HCT116 (cell line): ENCODE data around the gene C2orf76. TPM values are rescaled to one million over a fixed set of nuclear protein-coding genes. Genes with fewer than 3 reads are reported as not detected.

Experiments
- ATAC-seq: fragments of 200-7000 bp; cut with Tn5 transposase; 2 replicates; pipeline ENCODE4 v1.9.1; 2020; ENCODE audit warnings: mild to moderate bottlenecking, moderate library complexity
- BruUV-seq: library from RNA; stranded (reverse); fragments of 400-500 nt; replicated peaks from 2 replicates; lab custom pipeline; 2021; lab: Mats Ljungman, UMichigan
- CTCF ChIA-PET: fragments of 300-600 bp; sonication (Branson Sonifier 250); formaldehyde crosslinking; loops from one replicate; lab custom pipeline; 2021; ENCODE audit warnings: antibody characterized with exemption; lab: Charles Lee
- POLR2A ChIA-PET: fragments of 300-600, 350-600 bp; sonication (Branson Sonifier 250); formaldehyde crosslinking; loops from one replicate; lab custom pipeline; 2021; ENCODE audit warnings: antibody characterized with exemption; lab: Charles Lee
- RAD21 ChIA-PET, 2 experiments: fragments of 300-600 bp; sonication (Branson Sonifier 250); formaldehyde crosslinking; loops; one replicate each; lab custom pipeline; 2023; ENCODE audit warnings: low total read pairs in 2 of 2; ENCODE audit not compliant: uncharacterized antibody in 2 of 2, unreplicated experiment in 2 of 2, low non-redundant PET in 1 of 2; lab: Charles Lee
- DNase-seq: peaks from one replicate; pipeline ENCODE4 v3.0.0-alpha.2; 2010; ENCODE audit warnings: low read depth, low spot score
- H2AFZ ChIP-seq: fragments of 200-600 bp; shearing (Covaris generic), sonication (generic); 2 replicates; pipeline ENCODE4 v1.6.1; 2017; ENCODE audit warnings: low read depth, mixed run types, mixed read lengths, antibody characterized with exemption, low read length; ENCODE audit not compliant: poor library complexity, severe bottlenecking
- H3K27ac ChIP-seq: 2 replicates; pipeline ENCODE4 v1.5.1; 2012; ENCODE audit warnings: low read depth, low read length
- H3K27me3 ChIP-seq: fragments of 200-600 bp; sonication (generic); 2 replicates; pipeline ENCODE4 v1.6.1; 2016; ENCODE audit warnings: mixed run types, low read length, mixed read lengths; ENCODE audit not compliant: insufficient read depth
- H3K36me3 ChIP-seq, 2 experiments: fragments of 200-500 bp in 1 of 2; fragments of 200-600 bp in 1 of 2; sonication (Bioruptor generic) in 1 of 2; sonication (generic) in 1 of 2; 2 replicates each; pipeline versions ENCODE4 v1.5.1 to v1.6.1; 2014 to 2016; ENCODE audit warnings: low read length in 2 of 2, inconsistent platforms in 1 of 2, mixed read lengths in 1 of 2, mixed run types in 1 of 2; ENCODE audit not compliant: insufficient read depth in 2 of 2, control insufficient read depth in 1 of 2
- H3K4me1 ChIP-seq, 2 experiments: fragments of 200-600 bp in 1 of 2; sonication (generic) in 1 of 2; 2 replicates each; pipeline versions ENCODE4 v1.5.1 to v1.6.1; 2012 to 2017; ENCODE audit warnings: low read length in 2 of 2, inconsistent platforms in 1 of 2, mild to moderate bottlenecking in 1 of 2, mixed read lengths in 1 of 2, mixed run types in 1 of 2, moderate library complexity in 1 of 2; ENCODE audit not compliant: insufficient read depth in 2 of 2, control insufficient read depth in 1 of 2
- H3K4me2 ChIP-seq: fragments of 200-600 bp; sonication (generic); 2 replicates; pipeline ENCODE4 v1.6.1; 2017; ENCODE audit warnings: mixed run types, low read length, mixed read lengths
- H3K4me3 ChIP-seq, 2 experiments: fragments of 200-600 bp in 1 of 2; sonication (generic) in 1 of 2; replicated peaks in 1 of 2; 2 replicates each; pipeline ENCODE4 v1.5.1; 2011 to 2016; ENCODE audit warnings: low read length in 2 of 2, control low read depth in 1 of 2, low read depth in 1 of 2, mild to moderate bottlenecking in 1 of 2, mixed read lengths in 1 of 2, mixed run types in 1 of 2
- H3K79me2 ChIP-seq: fragments of 200-600 bp; sonication (generic); 2 replicates; pipeline ENCODE4 v1.6.1; 2017; ENCODE audit warnings: mild to moderate bottlenecking, mixed run types, low read length, moderate library complexity, mixed read lengths; ENCODE audit not compliant: insufficient read depth
- H3K9ac ChIP-seq: fragments of 200-600 bp; sonication (generic); 2 replicates; pipeline ENCODE4 v1.6.1; 2016; ENCODE audit warnings: low read length, mixed read lengths
- H3K9me2 ChIP-seq: fragments of 200-600 bp; sonication (generic), shearing (Covaris generic); 2 replicates; pipeline ENCODE4 v1.6.1; 2017; ENCODE audit warnings: mixed run types, mild to moderate bottlenecking, moderate library complexity; ENCODE audit not compliant: insufficient read depth
- H3K9me3 ChIP-seq, 2 experiments: fragments of 200-500 bp in 1 of 2; fragments of 200-600 bp in 1 of 2; sonication (Bioruptor generic) in 1 of 2; sonication (generic) in 1 of 2; 2 replicates each; pipeline ENCODE4 v1.6.1; 2014 to 2017; ENCODE audit warnings: low read length in 2 of 2, mixed read lengths in 2 of 2, inconsistent platforms in 1 of 2, low read depth in 1 of 2, mild to moderate bottlenecking in 1 of 2, mixed run types in 1 of 2, moderate library complexity in 1 of 2; ENCODE audit not compliant: control insufficient read depth in 1 of 2, insufficient read depth in 1 of 2
- H4K20me1 ChIP-seq: fragments of 200-600 bp; sonication (generic), shearing (Covaris generic); 2 replicates; pipeline ENCODE4 v1.6.1; 2017; ENCODE audit warnings: mixed run types, mild to moderate bottlenecking, moderate library complexity; ENCODE audit not compliant: insufficient read depth
- ELF1 ChIP-seq: IDR thresholded peaks from 2 replicates; pipeline ENCODE4 v1.6.1; 2012; ENCODE audit warnings: low read depth, borderline replicate concordance
- EZH2 ChIP-seq: fragments of 200-600 bp; sonication (generic); IDR thresholded peaks from 2 replicates; pipeline ENCODE4 v1.6.1; 2017; ENCODE audit warnings: antibody characterized with exemption, mixed run types
- SP1 ChIP-seq: IDR thresholded peaks from 2 replicates; pipeline ENCODE4 v1.6.1; 2012; ENCODE audit warnings: low read depth
- ZFX ChIP-seq: fragments of 450-650 bp; IDR thresholded peaks from 2 replicates; pipeline ENCODE4 v1.6.1; 2017
- ZNF274 ChIP-seq: fragments of 200-500 bp; sonication (Bioruptor generic); IDR thresholded peaks from 2 replicates; pipeline ENCODE4 v1.6.1; 2014; ENCODE audit warnings: mild to moderate bottlenecking, low read depth, low read length, inconsistent platforms
- intact Hi-C: fragments of 100-400 bp; cut with micrococcal nuclease; formaldehyde crosslinking; loops from 2 replicates; pipeline ENCODE4 v1.10.0; 2022
- total RNA-seq: library from RNA; stranded (reverse); gene quantifications from one replicate; pipeline ENCODE4 v1.2.1, GENCODE V29; 2021; ENCODE audit not compliant: unreplicated experiment
- TF ChIP-seq, protein P1 (sequence below): IDR thresholded peaks from 2 replicates; pipeline ENCODE4 v1.6.1; 2012; ENCODE audit warnings: low read depth
- TF ChIP-seq, protein P2 (sequence below), 3 experiments: fragments of 200-600 bp in 1 of 3; sonication (generic) in 1 of 3; IDR thresholded peaks in 2 of 3; conservative IDR thresholded peaks in 1 of 3; 2 replicates each; pipeline ENCODE4 v1.5.1; 2012 to 2017; ENCODE audit warnings: low read depth in 2 of 3, low read length in 2 of 3, antibody characterized with exemption in 1 of 3, borderline replicate concordance in 1 of 3, control low read depth in 1 of 3, mild to moderate bottlenecking in 1 of 3, mixed read lengths in 1 of 3, mixed run types in 1 of 3, moderate library complexity in 1 of 3; ENCODE audit not compliant: insufficient read depth in 1 of 3
- TF ChIP-seq, protein P3 (sequence below): IDR thresholded peaks from 2 replicates; pipeline ENCODE4 v1.6.1; 2011; ENCODE audit warnings: mild to moderate bottlenecking, low read length, moderate library complexity; ENCODE audit not compliant: insufficient replicate concordance; ENCODE audit errors: extremely low read depth

Gene C2orf76
- total RNA-seq, 1 experiment from 2014 or later: 10.5 TPM

DNA sequence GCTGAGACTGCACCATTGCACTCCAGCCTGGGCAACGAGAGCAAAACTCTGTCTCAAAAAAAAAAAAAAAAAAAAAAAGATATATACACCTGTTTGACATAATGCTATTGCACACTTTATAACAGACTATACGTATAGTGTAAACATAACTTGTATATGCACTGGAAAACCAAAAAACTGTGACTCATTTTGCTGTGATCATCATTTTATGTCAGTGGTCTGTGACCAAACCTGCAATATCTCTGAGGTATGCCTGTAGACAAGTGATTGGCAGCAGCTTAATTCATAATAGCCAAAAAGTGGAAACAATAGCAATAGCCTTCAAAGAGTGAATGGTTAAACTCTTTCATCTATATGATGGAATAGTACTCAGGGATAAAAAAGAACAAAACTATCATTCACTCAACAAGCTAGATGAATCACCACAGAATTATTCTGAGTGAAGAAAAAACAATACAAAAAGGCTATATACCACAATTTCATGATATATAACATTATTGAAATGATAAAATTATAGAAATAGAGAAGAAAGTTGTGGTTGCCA lies 6.1 kb downstream of the C2orf76 start:
- TF ChIP-seq, protein P1, sequence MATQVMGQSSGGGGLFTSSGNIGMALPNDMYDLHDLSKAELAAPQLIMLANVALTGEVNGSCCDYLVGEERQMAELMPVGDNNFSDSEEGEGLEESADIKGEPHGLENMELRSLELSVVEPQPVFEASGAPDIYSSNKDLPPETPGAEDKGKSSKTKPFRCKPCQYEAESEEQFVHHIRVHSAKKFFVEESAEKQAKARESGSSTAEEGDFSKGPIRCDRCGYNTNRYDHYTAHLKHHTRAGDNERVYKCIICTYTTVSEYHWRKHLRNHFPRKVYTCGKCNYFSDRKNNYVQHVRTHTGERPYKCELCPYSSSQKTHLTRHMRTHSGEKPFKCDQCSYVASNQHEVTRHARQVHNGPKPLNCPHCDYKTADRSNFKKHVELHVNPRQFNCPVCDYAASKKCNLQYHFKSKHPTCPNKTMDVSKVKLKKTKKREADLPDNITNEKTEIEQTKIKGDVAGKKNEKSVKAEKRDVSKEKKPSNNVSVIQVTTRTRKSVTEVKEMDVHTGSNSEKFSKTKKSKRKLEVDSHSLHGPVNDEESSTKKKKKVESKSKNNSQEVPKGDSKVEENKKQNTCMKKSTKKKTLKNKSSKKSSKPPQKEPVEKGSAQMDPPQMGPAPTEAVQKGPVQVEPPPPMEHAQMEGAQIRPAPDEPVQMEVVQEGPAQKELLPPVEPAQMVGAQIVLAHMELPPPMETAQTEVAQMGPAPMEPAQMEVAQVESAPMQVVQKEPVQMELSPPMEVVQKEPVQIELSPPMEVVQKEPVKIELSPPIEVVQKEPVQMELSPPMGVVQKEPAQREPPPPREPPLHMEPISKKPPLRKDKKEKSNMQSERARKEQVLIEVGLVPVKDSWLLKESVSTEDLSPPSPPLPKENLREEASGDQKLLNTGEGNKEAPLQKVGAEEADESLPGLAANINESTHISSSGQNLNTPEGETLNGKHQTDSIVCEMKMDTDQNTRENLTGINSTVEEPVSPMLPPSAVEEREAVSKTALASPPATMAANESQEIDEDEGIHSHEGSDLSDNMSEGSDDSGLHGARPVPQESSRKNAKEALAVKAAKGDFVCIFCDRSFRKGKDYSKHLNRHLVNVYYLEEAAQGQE: no peak
- TF ChIP-seq, protein P2, sequence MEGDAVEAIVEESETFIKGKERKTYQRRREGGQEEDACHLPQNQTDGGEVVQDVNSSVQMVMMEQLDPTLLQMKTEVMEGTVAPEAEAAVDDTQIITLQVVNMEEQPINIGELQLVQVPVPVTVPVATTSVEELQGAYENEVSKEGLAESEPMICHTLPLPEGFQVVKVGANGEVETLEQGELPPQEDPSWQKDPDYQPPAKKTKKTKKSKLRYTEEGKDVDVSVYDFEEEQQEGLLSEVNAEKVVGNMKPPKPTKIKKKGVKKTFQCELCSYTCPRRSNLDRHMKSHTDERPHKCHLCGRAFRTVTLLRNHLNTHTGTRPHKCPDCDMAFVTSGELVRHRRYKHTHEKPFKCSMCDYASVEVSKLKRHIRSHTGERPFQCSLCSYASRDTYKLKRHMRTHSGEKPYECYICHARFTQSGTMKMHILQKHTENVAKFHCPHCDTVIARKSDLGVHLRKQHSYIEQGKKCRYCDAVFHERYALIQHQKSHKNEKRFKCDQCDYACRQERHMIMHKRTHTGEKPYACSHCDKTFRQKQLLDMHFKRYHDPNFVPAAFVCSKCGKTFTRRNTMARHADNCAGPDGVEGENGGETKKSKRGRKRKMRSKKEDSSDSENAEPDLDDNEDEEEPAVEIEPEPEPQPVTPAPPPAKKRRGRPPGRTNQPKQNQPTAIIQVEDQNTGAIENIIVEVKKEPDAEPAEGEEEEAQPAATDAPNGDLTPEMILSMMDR (IDR thresholded peaks at IDR 0.05 in 2 of 3, conservative IDR thresholded peaks at IDR 0.05 in 1 of 3; ENCODE audit: borderline replicate concordance in 1 of 3, insufficient read depth in 1 of 3, low read depth in 2 of 3, low read length in 2 of 3): no peak
- no peak for TF ChIP-seq SP1
- no peak for TF ChIP-seq ZFX
- no peak for TF ChIP-seq EZH2
- TF ChIP-seq ELF1: no peak
- TF ChIP-seq, protein P3, sequence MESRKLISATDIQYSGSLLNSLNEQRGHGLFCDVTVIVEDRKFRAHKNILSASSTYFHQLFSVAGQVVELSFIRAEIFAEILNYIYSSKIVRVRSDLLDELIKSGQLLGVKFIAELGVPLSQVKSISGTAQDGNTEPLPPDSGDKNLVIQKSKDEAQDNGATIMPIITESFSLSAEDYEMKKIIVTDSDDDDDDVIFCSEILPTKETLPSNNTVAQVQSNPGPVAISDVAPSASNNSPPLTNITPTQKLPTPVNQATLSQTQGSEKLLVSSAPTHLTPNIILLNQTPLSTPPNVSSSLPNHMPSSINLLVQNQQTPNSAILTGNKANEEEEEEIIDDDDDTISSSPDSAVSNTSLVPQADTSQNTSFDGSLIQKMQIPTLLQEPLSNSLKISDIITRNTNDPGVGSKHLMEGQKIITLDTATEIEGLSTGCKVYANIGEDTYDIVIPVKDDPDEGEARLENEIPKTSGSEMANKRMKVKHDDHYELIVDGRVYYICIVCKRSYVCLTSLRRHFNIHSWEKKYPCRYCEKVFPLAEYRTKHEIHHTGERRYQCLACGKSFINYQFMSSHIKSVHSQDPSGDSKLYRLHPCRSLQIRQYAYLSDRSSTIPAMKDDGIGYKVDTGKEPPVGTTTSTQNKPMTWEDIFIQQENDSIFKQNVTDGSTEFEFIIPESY: no peak
- TF ChIP-seq ZNF274: no peak
- TF ChIP-seq, all 23 proteins: peak for 0
- BruUV-seq: no TSS peak
- ChIA-PET RAD21 (no interaction called here), POLR2A (no interaction called here), CTCF (no interaction called here)
- H3K4me1 ChIP-seq: peaks cover 3 to 5% of the 10 kb centered on the region in 2 experiments
- intact Hi-C loops: no loop called here
- no peak overlapping the region for H3K9ac ChIP-seq
- no peak for DNase-seq
- H3K36me3 ChIP-seq: no peaks in the 10 kb centered on the region
- H3K27ac ChIP-seq: no peak overlapping the region
- H3K79me2 ChIP-seq: peaks cover 7% of the 10 kb centered on the region
- no peak for ATAC-seq
- H3K27me3 ChIP-seq: no peaks in the 10 kb centered on the region
- H3K9me3 ChIP-seq: no peaks in the 10 kb centered on the region
- no peaks in the 10 kb centered on the region for H4K20me1 ChIP-seq
- no peak overlapping the region for H2AFZ ChIP-seq
- no peaks in the 10 kb centered on the region for H3K9me2 ChIP-seq
- H3K4me3 ChIP-seq: no peak overlapping the region
- no peak overlapping the region for H3K4me2 ChIP-seq
